ENCODE data around the gene TADA2B. TPM values are rescaled to one million over a fixed set of nuclear protein-coding genes. Genes with fewer than 3 reads are reported as not detected.

The TADA2B gene
- total and polyA plus RNA-seq, 9 of the 15 experiments (the other 6 are each of a cell fraction or from before 2014, with no cell fraction given): 0.55 to 12.2 (median 7.5) TPM

- no peak for TF ChIP-seq GTF2B (IDR thresholded peaks at IDR 0.05; ENCODE audit: extremely low read depth, insufficient read length)
- peak; percentile 42 to 55 (median 50) for TF ChIP-seq CTCF (IDR thresholded peaks at IDR 0.05 in 2 of 3, conservative IDR thresholded peaks at IDR 0.05 in 1 of 3; ENCODE audit: insufficient read depth in 2 of 3, low read depth in 1 of 3, low read length in 3 of 3)
- TF ChIP-seq ZNF175 (CRISPR knock-in tag; IDR thresholded peaks at IDR 0.05; ENCODE audit: low read depth): no peak
- TF ChIP-seq GATA2 (CRISPR knock-in tag; IDR thresholded peaks at IDR 0.05): peak; percentile 43; the same call in 1 of the 2 replicates
- no peak for TF ChIP-seq HOXB6 (CRISPR knock-in tag; IDR thresholded peaks at IDR 0.05; ENCODE audit: borderline replicate concordance)
- TF ChIP-seq SMAD3 (CRISPR knock-in tag; conservative IDR thresholded peaks at IDR 0.05): no peak
- TF ChIP-seq KLF10 (CRISPR knock-in tag; IDR thresholded peaks at IDR 0.05): no peak
- TF ChIP-seq MAFF (IDR thresholded peaks at IDR 0.05; ENCODE audit: low read length): peak; percentile 91
- peak; percentile 78 for TF ChIP-seq EP400 (IDR thresholded peaks at IDR 0.05)
- no peak for TF ChIP-seq NCOA4 (IDR thresholded peaks at IDR 0.05; ENCODE audit: partially characterized antibody)
- TF ChIP-seq ZNF133 (CRISPR knock-in tag; IDR thresholded peaks at IDR 0.05): no peak
- TF ChIP-seq THRB (CRISPR knock-in tag; conservative IDR thresholded peaks at IDR 0.05): no peak
- no peak for TF ChIP-seq TCF7 (IDR thresholded peaks at IDR 0.05; ENCODE audit: borderline replicate concordance)
- no peak for TF ChIP-seq SIN3B (IDR thresholded peaks at IDR 0.05; ENCODE audit: low read depth)
- TF ChIP-seq MXI1 (IDR thresholded peaks at IDR 0.05; ENCODE audit: low read depth, low read length): peak; percentile 36; the same call in 1 of the 2 replicates
- TF ChIP-seq NR3C1 (CRISPR knock-in tag; IDR thresholded peaks at IDR 0.05): no peak
- TF ChIP-seq PREB (CRISPR knock-in tag; IDR thresholded peaks at IDR 0.05): no peak
- TF ChIP-seq ZBTB7A (IDR thresholded peaks at IDR 0.05; ENCODE audit: borderline replicate concordance, control insufficient read depth, low read depth, low read length): peak; percentile 78; the same call in 1 of the 2 replicates
- TF ChIP-seq SUPT5H (IDR thresholded peaks at IDR 0.05): no peak
- no peak for TF ChIP-seq ATF6 (CRISPR knock-in tag; IDR thresholded peaks at IDR 0.05)
- TF ChIP-seq ZNF311 (CRISPR knock-in tag; IDR thresholded peaks at IDR 0.05): no peak
Observed at GRCh38 chr4:7031558-7032449, 11.4 kb upstream of the TADA2B start (continued).

All from K562 (cell line).